NB4 (cell line): ENCODE results near the gene SLC16A1.
"Not testable (repeated sequence)": the region's sequence is repeated elsewhere in the genome, so short reads cannot be mapped to it uniquely, and the experiment has no call there.

Experiments
- DNase-seq: peaks from one replicate; pipeline ENCODE4 v3.0.0; 2010; ENCODE audit warnings: low read depth
- H3K4me3 ChIP-seq: one replicate; pipeline ENCODE4 v1.5.1; 2011; ENCODE audit warnings: mild to moderate bottlenecking, low read depth, low read length, moderate library complexity
- CTCF ChIP-seq: IDR thresholded peaks from one replicate; pipeline ENCODE4 v1.5.1; 2012; ENCODE audit warnings: low read depth, low read length
- MAX ChIP-seq: IDR thresholded peaks from 2 replicates; pipeline ENCODE4 v1.6.1; 2011; ENCODE audit warnings: low read depth, low read length
- MYC ChIP-seq: IDR thresholded peaks from 2 replicates; pipeline ENCODE4 v1.6.1; 2011; ENCODE audit warnings: low read depth, low read length
- POLR2A ChIP-seq: IDR thresholded peaks from 2 replicates; pipeline ENCODE4 v1.6.1; 2011; ENCODE audit warnings: mild to moderate bottlenecking; ENCODE audit not compliant: insufficient read length; ENCODE audit errors: extremely low read depth

The SLC16A1 gene

GRCh38 chr1:112985123-112985522 is 29.1 kb upstream of the SLC16A1 start:
- DNase-seq = no peak
- H3K4me3 ChIP-seq = no peak overlapping the region
- TF ChIP-seq CTCF (no peak), POLR2A (no peak), MAX (no peak), MYC (no peak)

- no peak overlapping the region for H3K4me3 ChIP-seq
- TF ChIP-seq CTCF = no peak
- no peak for TF ChIP-seq MYC
- TF ChIP-seq POLR2A = no peak
- TF ChIP-seq MAX = no peak
- DNase-seq = peak; percentile 28
Observed at GRCh38 chr1:112983537-112984131, 27.6 kb upstream of the SLC16A1 start.

- DNase-seq = no peak
- H3K4me3 ChIP-seq = no peak overlapping the region
- TF ChIP-seq CTCF = no peak
- no peak for TF ChIP-seq MYC
- no peak for TF ChIP-seq MAX
Observed at GRCh38 chr1:112982853-112983536, 27.0 kb upstream of the SLC16A1 start.

- DNase-seq = no peak
- TF ChIP-seq MAX = no peak
- TF ChIP-seq POLR2A = no peak
- no peak for TF ChIP-seq MYC
- no peak for TF ChIP-seq CTCF
- H3K4me3 ChIP-seq = no peak overlapping the region
Observed at GRCh38 chr1:112982328-112982727, 26.3 kb upstream of the SLC16A1 start.

- not testable (repeated sequence) for H3K4me3 ChIP-seq, DNase-seq
Observed at GRCh38 chr1:112981834-112982233, 25.8 kb upstream of the SLC16A1 start.

- TF ChIP-seq POLR2A (no peak), MYC (no peak), MAX (no peak), CTCF (no peak)
- no peak overlapping the region for H3K4me3 ChIP-seq
- DNase-seq = peak; percentile 18
Observed at GRCh38 chr1:112981426-112981825, 25.4 kb upstream of the SLC16A1 start.
